HG03280 (cell line): Measurements from ENCODE around the gene TXK.
A peak's percentile ranks its signal among the peaks of the same experiment; 100 is the strongest.

Source experiments
- ATAC-seq: cut with Tn5 transposase; IDR thresholded peaks from one replicate; pipeline ENCODE4 v1.9.1; 2021; ENCODE audit warnings: mild to moderate bottlenecking, moderate library complexity; ENCODE audit not compliant: unreplicated experiment

TXK gene

DNA sequence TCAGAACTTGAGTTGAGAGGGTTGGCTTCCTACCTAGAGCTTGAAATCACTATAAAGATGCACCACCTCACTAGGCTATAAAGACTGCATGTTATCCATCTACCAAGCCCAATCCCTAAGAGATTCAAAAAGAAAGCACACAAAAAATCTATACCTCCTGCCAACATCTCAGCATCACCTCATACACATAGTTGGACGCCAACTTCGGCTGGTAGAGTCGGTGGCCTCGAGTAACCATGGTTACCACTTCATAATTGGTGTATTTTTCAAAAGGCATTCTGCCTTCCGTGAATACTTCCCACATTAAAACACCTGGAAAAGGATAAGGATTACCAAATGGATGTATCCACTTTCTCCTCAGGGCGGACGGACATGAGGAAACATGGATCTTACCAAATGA lies 4.5 kb upstream of the TXK start:
- no peak for ATAC-seq

DNA sequence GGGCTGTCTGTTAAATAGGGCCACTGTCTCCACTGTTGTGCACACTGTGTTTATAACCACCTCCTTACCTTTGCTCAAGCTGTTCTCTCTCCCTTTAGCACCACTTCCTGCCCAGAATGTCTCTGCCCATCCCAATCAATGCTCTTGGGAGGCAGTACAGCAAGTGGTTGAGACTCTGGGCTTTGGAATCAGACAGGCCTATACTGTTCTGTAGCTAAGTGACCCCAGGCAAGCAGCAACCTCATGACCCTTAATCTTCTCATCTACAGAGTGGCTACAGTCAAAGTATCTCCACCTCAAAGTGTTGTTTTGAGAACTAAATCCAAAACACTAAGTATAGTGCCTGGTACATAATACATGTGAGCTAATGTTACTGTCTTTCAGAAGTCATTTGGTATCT lies 3.8 kb upstream of the TXK start:
- no peak for ATAC-seq

DNA sequence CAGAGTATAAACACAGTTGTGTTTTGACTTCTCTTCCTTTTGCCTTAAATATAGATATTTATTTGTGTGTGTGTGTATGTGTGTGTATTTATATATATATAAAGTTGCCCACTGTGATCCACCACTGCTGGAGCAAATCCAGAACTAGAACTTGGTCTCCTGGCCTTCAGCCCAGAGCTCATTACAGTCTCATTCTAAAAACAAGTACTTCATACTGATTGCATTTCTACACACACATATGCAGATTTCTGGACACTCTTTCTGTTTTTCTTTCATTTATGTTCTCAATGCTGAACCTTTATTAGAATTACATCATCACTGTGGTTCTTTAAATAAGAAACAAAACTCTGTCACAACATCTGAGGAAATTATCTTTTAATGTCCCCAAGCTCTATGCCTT lies 381 bp downstream of the TXK start:
- no peak for ATAC-seq

DNA sequence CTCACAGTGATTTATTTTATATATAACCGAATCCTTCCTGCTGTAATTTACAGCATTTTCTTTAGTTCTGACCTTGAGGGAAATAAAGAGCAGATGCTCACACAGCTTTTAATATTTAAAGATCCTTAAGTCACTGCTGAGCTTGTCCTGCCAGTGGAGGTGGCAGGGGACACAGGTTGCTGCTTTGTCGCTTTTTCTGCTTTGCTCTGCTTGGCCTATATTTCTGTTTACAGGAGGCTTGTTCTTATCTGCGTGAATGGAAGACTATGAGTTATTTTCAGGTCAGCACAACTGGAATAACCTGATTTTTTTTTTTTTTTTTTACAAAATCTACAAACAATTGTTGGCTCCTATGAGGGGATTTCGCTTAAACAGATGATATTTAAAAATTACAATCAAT lies 2.3 kb downstream of the TXK start:
- ATAC-seq, result no peak

DNA sequence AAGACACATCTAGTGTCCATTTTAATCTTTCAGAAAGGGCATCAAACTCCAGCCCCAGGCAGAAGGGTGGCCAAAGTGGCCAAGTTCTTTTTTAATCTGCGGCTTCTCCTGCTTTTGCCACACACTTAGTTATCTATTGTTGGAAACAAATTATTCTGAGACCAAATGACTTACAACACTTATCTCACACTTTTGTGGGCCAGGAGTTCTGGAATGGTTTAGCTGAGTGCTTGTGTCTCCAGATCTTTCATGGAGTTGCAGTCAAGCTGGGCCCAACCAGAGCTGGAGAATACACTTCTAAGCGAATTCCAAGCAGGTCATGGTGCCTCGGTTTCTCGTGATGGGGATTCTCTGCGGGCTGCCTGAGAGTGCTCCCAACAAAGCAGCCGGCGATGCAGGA lies 4.0 kb downstream of the TXK start:
- ATAC-seq, result no peak

DNA sequence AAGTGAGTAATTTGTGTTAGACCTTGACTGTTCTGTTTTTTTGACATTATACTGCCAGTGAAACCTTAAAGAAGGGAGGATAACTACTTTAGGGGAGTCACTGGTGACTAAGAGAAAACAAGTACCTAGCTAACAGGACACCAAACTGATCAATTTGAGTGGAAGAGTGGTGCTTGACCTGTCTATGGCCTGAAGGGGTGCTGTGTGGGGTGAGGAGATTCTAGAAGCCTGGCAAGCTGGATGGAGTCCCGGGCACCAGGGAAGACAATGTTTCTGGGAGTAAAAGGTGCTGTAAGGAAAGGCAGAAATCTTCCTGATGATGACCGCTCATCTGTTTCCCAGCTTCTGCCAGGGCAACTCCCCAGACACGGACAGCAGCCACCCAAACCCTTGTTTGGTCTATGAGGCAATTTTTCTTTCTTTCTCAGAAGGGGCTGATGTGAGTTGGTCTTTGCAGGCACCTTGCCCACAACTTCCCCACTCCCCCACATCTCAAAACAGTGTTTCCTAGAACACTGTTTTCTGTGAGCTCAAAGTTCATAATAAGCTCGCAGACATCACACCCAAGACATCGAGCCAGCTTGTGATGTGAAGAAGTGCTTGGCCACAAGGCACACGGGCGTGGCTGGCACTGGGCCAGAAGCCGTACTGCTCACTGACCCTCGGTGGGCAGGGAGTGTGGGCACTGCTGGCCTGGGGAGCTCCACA lies 4.6 kb downstream of the TXK start:
- ATAC-seq, result no peak

DNA sequence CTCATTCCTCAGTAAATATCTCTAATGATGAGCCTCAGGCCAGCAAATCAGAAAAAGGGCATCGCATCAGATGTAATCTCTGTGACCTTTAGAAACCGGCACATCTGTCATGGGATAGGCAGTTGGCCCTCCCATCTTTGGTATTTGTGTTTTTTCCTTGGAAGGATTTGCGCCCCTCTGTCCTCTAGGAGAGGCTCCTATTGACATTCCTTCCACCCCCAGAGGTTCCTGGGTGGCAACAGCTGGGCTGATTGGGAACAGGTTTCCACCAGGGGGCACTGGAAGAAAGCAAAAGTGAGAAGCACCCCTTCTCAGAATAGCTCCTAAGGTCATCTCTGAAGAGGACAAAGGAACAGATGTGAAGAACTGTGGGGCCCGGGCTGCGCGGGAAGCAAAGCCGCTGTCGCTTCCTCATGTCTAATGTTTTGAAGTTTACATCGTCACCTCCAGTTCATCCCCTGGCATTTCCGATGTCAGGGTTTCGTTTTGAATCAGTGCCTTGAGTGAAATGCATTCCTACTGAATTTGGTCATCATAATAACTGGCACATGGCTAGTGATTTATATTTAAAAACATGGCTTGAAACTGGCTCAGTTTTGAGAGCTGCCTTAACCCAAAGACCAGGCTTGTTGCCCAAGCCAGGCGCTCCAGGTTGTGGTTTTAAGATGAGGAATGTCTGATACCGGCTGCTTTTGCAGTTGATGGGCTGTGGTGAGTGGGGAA lies 6.2 kb downstream of the TXK start:
- ATAC-seq, result peak; percentile 82

DNA sequence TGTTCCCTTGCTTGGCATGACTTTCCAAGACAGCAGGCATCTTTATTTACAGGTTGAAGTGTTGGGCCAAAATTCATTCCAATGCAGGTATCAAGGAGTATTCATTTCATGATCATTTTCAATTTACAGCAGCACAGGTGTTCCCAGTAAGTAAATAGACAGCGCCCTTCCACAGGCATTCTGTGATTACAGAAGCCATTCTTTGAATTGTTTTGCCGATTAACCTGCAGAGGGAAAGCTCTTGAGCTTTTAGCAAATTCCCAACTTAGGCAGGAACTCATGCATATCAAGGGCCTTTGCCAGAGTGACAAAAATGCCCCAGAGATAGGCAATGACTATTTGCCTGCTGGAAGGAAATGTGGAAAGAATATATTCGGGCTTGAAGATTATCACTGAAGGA lies 6.8 kb downstream of the TXK start:
- ATAC-seq, result no peak

DNA sequence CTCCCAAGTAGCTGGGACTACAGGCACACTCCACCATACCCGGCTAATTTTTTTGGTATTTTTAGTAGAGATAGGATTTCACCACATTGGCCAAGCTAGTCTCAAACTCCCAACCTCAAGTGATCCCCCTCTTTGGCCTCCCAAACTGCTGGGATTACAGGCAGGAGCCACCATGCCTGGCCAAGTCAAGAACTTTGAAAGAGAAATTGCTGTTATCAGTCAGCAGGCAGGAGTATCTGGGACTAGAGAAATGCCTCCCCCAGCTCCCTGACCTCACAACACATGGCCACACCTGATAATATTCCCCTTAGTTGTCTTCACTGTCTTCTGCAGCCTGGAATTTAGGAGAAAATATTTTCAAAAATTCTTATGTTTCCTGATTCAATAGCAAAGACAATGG lies 7.4 kb downstream of the TXK start:
- ATAC-seq, result no peak

DNA sequence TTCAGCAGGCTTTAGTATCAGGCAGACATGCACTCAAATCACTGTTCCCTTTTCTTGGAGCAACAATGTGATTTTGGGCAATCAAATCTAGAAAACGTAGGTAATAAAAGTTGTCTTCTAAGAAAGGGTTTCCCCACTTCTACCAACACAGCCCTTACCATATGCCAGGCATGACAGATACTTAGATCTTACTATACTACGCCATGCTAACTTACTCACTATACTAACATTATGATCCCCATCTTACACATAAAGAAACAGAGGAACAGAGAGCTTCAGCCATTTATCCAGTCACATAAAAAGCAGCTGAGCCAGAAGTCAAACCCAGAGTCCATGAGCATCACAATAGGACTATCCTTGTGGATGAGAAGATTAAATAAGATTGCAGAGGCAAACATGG lies 9.2 kb downstream of the TXK start:
- no peak for ATAC-seq

DNA sequence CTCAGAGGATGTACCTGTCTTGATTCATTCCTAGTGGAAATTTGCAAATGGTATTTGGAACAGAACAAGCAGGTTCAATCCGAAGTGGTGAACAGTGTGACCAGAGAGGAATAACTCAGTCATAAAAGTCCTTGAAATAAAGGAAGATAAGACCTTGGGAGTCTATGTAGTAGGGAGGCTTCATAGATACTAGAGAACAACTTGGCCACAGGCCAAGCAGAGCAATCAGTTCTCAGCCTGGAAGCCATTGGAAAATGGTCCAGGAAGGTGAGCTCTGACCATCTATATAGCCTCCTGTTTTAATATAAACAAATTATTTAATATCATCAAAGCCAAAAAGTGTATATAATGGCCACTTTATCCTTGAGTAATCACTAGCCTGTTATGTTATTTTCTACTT lies 11.3 kb downstream of the TXK start:
- ATAC-seq, result no peak

DNA sequence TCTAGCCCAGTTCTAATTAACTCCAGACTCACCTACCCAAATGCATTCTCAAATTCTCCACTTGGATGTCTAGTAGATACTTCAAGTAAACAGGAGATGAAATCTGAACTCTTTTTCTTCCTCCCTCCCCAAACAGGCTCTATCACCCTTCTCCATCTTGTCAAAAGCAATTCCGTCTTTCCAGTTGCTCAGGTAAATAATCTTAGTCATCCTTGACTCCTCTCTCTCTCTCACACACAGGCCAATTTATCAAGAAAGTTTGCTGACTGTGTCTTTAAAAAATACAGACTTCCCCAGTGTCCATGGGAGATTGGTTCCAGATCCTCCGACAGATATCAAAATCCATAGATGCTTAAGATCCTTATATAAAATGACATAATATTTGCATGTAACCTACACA lies 12.9 kb downstream of the TXK start:
- ATAC-seq, result no peak

DNA sequence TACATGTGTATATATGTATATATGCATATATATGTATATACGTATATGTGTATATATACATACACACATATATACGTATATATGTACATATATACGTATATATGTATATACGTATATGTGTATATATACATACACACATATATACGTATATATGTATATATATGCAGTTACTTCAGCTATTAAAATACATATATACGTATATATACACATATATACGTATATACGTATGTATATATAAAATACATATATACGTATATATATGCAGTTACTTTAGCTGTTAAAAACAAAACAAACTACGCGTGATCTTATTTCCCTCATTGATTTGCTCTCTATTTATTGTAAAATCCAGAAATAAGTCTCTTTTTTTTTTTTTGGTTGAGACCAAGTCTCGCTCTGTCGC lies 13.9 kb downstream of the TXK start:
- no peak for ATAC-seq

DNA sequence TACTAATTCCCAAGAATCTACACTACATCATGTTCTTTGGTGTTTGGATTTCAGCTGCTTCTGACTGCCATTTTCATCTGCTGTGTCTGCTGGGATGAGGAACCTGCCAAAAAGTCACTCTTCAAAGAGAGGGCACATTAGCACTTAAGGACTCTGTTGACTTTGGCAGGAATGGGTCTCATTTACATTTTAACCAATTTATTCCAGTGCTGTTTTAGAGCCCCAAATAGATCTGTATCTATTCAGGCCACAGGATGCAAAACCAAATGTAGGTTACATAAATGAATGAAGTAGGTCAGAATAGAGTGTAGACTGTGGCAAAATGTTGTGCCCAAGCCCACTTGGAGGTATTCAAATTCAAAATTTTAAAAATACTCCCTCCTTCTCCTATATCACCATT lies 14.4 kb downstream of the TXK start:
- ATAC-seq, result no peak

DNA sequence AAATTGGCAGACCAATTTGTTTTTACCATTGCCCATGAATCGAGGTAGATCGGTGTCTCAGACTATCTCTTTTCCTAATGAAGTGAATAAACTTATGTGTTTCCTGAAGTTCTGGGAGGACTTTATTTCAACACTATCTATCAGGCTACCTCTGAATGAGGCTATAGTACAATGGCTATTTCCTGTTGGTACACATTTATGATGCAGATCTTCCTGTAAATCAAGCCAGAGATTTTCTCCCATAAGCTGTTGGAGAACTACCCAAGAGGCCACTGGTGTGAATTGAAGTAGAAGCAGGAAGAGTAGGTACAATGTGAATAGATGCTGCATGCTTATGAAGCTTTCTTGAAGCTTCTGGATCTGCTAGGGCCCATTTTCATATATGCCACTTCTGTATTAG lies 16.0 kb downstream of the TXK start:
- no peak for ATAC-seq

DNA sequence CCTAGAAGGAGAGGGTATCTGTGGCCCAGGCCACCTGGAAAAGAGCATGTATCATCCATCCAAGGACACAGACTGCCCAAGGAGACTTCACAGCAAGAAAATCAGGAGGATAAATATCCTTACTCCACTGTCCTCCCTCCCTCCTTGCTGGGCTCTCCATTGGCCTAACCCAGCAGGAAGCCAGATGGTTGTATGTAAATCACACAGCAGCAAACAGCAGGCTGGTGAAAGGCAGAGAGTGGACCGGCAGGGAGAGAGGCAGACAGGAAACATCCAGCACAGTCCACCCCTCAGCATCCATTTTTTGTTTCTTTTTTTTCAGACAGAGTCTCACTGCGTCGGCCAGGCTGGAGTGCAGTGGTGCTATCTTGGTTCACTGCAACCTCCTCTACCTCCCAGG lies 17.5 kb downstream of the TXK start:
- no peak for ATAC-seq

DNA sequence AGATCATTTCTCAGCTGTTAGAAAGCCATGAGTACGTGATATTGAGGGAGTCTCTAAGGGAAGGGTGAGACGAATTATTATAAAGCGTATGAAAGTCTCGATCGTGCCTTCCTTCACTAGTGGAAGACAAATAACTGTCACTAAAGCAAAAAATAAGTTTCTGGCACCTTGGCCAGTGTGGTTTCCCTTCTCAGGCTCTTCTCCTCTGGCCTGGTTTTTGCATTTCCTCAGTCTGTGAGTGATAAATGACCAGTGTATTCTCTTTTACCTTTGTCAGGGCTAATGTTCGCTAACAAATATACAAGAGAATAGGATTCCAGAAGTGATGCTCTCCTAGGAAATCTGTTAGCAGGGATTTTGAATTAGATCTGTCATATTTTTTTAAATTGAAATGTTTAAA lies 19.6 kb downstream of the TXK start:
- no peak for ATAC-seq

DNA sequence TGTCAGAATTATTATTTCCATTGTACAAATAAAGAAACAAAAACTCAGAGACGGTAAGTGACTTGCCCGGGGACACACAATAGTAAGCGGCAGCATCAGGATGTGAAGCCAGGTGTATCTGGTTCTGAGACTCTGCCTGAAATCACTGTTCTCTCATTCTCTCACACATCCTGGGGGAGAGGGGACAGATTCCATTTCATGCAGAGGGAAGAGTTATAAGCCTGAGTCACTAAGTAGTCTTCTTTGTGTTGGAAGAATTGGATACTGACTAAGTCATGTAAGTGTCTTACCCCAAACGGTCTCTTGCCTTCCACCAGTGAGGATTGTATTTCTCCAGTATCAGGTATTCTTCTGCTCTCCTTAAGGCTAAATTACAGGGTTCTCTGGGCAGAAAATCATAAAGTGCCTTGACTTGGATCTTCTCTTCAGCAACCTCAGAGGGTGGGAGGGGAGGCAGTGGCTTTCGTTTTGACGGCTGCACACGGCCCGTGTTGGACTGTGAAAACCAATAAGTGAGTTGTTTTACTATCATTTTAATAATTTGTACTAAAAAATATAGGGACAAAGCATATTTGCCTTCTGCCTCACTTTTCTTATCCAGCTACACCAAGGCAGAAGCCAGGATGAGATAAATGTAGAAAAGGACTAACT lies 21.9 kb downstream of the TXK start:
- ATAC-seq, result peak; percentile 58

DNA sequence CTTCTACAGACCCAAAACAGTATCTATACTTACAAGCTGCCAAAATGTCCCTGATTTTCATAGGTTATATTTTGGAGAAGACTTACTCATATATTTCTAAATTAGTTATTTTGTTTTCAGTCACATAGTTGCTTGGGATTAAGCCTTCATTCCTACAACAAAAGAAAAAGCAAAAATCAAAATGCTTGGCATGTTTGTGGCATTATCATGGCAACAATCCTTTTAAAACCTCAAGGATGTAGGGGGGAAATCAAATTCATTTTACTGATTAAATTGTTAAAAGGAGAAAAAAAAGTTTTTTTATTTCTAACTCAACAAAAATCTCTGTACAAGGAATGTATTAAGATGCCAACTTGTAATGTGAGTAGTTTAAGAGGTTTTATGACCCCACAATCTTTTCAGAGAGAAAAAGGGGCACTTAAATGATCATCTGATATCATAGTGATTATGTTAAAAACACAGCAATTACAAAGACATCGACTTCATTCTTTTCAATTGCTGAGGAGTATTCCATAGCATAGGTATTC lies 23.5 kb downstream of the TXK start:
- ATAC-seq, result no peak

DNA sequence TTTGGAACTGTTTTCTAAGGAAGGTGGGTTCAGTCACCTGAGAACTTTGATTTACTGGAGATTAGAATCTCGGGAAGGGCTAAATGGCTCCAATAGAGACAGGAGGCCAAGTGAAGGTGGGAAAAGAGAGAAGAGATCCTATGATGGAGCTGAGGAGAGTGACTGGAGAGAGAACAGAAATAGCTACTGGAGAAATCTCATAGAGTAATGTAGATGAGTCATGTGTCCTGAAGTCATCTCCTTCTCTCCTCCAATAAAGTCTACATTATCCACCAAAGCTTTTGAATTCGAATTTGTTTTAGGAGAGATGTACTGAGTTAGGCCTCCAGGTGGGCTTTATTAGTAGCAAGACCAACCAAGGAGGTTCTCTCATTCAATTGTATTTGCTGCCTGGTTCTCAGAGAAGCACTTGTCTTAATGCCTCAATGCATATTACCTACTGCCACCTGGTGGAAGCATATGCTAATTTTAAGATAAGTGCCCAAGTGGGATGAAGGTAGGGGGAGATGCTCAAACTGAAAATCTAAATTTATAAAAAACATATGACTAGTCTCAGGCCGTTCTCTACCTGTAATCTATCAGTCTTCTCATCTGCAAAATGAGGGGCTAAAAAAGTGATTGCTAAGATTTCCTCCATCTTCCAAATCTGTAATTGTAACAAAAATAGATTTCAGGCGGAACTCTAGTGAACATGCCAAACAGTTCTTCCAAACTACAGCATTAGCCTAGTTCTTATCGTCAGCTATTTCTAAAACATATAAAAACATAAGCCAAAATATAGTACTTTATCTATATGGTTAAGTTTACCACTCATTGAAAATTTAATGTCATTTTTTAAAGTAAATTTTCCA lies 24.4 kb downstream of the TXK start:
- ATAC-seq, result peak; percentile 65
